ENCODE measurements around the gene MANBA.

The MANBA gene

DNA sequence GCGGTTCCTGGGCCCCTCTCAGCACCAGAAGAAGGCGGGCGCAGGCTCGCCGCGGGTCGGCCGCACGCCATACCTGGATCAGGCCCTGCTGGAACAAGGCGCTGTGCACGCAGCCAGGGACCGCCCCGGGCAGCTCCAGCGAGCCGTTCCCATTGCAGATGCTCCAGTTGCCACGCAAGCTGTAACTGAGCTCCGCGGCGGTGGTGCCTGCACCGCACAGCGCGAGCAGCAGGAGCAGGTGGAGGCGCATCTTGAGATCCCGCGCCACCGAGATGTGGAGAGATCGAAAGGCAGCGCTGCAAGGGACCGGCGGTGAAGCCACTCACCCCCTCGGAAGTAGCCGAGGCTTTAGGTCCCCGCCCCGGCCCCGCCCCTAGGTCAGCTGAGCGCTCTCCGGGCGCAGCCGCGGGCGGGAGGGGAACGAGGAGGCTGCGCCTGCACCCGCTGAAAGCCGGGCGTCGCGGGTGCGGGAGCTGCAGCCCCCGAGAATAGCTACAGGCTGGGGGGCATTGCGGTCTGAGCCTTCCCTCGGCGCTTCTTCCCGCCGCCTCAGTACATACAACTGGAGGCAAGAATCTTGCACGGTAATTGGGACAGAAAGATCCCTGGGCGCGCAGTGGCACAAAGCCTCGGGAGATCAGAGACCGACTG lies at the start of gene MANBA:
Gene MANBA (minus strand): TSS at position 324 of the 651 bp plus-strand sequence. CDS start 74 bp downstream, at position 250.
- DNase-seq = peak; percentile 37 to 78 (median 52)

DNA sequence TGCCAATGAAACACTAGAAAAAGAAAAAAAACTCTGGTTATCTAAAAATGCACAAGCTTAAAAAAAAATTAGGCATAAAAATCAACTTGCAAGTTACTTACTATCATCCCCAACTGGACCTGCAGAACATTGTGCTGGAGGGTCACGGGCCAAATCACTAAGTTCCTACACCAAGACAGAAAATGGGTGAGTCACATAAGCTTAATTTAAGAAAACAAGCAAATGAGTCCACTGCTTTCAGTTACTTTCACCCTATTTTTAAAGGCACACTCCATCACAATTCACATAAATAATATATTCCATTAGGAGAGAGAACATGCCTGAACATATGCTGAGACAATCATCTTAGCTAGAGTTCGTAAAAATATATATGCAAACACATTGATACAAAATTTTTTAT lies 48.9 kb upstream of the MANBA start:
- no peak for DNase-seq

DNA sequence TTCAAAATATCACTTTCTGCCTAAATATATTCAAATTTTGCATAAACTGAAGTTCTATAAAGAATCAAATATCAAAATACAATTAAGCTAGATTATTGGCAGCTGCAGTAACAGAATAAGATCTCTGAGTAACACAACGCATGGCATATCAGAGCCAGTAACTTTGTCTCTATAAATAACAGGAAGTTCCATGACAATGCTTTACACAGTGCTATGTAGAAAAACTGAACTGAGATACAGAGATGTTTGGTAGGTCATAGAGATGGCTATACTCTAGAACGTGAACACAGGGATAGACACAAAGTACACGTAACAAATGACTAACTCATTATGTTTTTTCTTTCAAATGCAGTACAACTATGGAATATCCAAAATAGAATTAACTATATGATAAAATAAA lies 48.4 kb upstream of the MANBA start:
- no peak for DNase-seq

DNA sequence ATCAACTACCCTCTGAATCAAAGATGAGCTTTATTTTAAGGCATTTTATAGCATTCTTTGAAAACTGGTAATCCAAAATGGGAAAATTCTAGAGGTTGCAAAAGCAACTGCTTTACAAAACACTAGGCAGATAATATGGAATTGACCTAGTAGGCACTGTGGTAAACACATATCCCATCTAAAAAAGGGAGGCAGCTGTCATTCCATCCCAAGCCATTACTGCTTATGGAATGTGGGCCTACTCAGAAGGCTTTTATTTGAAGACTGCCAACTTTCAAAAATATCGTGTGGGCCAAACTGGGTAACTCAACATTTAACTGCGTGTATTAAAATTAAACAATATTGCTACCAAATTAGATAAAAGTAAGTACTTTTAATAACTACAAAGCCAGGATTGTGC lies 47.2 kb upstream of the MANBA start:
- no peak for DNase-seq

DNA sequence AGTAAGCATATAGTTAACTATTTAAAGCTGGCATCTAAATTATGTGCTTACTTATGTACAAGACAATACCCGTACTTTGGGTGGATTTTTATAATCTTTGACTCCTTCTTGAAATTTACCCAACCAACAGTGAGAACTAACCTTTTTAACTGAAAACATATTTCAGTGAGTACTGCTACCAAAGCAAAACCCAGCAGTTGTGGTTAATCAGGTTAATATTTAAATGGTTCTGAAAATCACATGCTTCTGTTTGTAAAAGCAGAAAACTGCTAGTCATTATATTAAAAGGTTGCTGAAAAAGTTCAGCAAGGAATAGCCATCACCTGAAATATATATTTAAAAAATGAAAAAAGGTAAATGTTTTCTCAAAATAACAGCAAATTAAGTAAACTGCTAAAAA lies 46.6 kb upstream of the MANBA start:
- DNase-seq = no peak

DNA sequence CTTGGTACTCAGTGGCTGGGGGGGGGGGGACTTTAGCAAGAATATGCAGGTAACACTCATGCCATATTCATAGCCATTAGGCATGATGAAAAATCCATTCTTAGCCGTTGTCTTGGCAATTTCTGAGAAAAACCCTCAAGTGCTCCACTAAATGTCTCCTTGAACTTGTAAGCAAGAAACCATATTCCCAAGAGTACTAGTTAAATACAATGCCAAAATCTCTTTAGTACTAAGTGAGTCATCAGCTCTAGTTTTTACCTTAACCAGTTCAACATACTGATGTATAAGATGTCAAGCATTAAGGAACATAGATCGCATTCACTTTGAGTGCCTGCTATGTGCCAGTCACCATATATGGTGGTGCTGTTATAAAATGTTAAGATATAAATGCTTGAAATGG lies 39.0 kb upstream of the MANBA start:
- DNase-seq = no peak

DNA sequence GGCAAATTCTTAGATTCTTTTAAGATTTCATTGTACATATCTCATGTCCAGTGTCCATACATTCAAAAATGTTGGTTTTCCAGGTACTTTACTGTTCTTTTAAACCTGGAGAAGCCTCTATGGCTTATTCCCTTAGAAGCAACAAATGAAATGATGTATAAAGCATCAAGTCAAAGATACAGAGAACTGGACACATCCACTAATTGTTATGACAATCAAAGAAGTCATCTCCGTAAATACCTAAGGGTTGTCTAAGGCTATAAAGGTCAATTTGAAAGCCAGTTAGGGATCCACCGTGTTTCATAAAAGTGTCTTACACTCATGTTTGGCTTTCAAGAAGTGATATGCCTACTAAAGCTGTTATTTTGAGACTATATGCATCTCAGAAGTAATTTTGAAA lies 34.2 kb upstream of the MANBA start:
- DNase-seq = no peak

DNA sequence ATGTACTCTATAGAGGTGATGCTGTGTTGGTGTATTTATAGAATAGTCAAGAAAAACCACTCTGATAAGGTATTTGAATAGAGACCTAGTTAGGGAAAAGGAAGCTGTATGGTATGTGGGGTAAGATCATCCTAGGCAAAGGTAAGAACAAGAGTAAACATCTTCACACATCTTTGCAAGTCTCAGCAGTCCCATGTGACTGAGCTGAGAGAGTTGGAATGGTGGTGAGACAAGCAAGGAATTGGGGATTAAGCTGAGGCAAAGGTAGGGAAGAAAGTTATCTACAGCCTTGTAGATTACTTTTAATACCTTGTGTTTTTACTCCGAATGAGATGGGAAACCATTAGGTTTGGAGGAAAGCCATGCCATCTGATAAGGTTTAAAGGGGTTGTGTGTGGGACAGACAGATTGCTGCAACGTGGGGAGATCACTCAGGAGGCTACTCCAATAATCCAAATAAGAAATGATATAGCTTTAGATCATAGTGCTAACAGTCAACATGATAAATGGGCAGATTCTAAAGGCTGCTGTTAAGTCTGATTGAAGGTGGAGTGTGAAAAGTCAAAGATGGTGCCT lies 31.7 kb upstream of the MANBA start:
- no peak for DNase-seq

DNA sequence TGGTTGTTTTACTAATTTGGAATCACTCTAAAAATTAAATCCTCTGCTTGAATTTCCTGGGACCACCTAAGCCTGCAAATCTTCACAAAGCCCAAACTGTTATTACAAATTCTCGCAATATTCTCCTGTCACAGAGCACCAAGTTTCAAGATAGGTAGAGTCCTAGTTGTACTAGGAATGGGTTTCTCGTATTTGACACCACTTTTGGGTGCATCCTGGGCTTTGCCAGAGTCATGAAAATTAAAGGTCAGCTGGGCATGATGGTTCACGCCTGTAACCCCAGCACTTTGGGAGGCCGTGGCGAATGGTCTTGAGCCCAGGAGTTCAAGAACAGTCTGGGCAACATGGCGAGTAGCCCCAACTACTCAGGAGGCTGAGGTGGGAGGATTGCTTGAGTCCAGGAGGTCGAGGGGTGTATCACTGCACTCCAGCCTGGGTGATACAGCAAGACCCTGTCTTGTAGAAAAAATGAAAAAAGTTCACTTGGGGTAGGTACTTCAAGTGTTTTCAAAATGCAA lies 30.6 kb upstream of the MANBA start:
- DNase-seq = no peak

DNA sequence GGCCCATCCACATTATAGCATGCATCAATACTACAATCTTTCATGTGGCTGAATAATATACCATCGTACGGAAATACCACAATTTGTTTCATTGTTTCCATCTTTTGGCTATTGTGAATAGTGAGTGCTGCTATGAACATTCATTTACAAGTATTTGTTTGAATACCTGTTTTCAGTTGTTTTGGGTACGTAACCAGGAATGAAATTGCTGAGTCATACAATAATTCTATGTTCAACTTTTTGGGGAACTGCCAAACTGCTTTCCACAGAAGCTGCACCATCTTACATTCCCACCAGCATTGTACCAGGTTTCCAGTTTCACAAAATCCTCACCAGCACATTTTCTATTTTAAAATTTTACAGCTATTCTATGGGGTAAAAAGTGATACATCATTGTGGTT lies 28.5 kb upstream of the MANBA start:
- DNase-seq = no peak

DNA sequence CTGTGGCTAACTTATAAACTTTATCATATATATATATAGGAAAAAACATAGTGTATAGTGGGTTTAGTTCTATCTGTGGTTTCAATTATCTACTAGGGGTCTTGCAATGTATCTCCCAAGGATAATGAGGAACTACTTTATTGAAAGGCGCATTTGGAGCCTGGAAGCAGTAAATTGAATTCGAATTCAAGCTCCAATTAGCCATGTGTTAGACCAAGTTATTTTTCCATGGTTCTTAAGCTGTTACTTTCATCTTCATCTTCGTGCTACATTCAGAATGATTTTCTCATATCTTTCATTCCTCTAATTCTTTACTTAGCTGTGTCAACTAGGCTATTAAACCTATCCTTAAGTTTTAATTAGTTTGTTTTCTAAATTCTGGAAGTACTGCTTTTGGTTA lies 27.2 kb upstream of the MANBA start:
- DNase-seq = no peak

DNA sequence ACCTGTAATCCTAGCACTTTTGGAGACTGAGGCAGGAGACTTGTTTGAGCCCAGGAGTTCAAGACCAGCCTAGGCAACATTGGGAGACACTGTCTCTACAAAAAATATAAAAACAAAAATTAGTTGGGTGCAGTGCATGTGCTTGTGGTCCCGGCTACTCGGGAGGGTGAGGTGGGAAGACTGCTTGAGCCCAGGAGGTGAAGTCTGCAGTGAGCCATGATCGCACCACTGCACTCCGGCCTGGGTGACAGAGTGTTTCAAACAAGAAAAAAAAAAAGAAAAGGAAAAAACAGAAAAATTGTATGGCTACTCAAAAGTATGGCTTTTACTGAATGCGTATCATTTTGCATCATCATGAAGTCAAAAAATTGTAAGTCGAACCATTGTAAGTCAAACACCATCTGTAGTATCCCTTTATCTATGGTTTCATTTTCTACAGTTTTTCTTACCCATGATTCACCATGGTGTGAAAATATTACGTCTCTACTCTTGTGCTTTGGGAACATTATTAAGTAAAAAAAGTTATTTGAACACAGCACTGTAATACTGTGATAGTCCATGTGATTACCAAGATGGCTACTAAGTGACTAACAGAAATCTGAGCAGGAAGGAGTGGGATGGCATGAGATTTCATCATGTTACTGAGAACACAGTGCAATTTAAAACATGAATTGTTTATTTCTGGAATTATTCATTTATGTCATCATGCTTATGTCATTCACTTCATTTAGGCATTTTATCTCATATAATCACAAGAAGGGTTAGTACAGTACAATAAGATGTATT lies 26.5 kb upstream of the MANBA start:
- DNase-seq = no peak

DNA sequence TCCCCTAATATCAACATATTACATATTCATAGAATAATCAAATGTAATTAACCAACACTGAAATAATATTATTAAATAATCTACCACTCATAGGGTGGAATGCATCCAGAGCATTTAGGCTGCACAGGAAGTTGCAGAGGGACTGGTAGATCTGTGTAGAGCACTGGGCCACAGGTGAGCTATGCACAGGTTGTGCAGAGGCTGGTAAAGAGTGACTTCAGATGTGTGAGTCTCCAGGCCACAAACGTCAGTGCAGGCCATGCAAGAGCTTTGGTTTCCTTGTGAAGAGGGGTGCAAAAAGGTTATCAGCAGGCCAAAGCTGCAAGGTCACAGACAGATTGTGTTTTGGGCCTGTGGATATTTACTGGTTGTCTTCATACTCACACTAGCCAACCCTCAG lies 25.5 kb upstream of the MANBA start:
- no peak for DNase-seq

DNA sequence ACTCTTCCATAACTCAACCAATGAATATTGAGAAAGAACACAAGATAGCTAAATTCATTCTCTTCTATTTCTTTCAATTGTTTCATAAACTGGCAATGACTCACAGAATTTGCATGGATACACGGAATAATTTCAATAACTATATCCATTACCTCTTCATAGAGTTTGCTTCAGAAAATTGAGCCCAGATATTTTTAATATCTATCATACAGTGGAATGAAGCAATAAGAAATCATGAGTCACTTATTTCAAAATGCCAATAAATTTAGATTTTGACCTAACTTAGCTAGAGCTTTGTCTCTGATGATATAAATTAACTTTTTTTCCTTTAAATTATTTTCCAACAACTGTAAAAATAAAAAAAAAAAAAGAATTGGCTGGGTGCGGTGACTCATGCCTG lies 22.2 kb upstream of the MANBA start:
- no peak for DNase-seq

DNA sequence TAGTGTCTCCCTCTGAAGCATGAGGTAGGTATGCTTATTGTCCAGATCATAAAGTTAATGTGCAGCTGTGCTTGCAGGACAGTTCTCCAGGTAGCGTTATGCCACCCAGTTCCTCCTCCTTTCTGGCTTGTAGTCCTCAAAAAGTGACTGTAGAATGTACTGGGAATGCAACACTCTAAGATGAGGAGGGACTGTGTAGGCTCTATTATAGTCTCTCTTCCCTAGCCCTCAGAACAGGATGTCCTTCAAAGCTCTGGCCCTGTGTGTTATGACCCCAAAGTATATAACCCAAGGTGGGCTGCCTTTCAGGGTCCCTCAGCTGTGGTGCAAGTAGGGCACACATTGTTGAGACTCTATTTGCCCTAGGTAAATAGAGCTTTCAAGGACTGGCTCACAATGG lies 20.8 kb upstream of the MANBA start:
- no peak for DNase-seq

DNA sequence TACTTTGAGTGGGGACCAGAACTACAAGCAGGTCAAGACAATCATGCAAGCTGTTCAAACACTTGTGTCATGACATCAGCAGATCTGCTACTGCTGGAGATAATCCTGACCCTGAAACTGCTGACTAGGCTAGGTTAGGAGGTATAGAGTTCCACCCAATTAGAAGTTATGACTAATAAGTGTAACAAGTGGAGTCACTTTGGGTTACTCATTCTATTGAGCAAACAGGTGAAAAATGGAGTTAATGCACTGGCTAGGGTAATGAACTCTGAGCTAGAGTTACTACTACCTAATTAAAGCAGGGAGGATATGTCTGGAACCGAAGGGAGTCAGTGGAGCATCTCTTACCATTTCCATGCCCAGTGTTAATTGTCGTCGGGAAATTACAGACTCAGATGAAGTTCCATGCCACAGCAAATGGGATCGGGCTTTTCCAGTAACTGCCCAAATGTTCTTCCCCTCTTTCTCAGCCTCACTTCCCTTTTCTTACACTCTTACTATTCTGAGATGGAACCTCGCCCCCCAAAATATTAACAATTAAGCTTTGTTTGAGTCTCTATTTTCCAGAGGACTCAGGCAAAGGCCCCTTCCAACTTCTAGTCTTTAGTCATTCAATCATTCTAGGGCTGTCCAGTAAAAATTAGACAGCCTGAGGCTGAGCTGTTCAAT lies 19.8 kb upstream of the MANBA start:
- DNase-seq = no peak

DNA sequence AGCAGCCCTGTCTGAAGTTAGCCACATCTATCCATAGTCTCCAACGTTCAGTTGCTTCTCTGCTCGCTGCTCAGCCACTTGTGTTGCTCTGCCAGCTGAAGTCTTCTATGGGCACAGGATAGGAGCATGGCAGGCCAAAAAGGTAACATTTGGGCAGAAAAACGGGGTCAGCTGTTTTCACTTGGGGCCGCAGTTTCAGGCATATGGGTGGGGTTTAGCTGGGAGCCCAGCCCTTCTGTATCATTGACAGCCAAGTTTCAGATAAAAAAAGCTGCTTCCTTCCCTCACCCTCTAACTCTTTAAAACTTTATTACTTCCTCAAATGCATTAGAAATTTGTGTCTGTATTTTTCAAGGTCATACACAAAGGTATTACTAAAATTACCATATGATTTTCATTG lies 18.4 kb upstream of the MANBA start:
- DNase-seq = no peak

DNA sequence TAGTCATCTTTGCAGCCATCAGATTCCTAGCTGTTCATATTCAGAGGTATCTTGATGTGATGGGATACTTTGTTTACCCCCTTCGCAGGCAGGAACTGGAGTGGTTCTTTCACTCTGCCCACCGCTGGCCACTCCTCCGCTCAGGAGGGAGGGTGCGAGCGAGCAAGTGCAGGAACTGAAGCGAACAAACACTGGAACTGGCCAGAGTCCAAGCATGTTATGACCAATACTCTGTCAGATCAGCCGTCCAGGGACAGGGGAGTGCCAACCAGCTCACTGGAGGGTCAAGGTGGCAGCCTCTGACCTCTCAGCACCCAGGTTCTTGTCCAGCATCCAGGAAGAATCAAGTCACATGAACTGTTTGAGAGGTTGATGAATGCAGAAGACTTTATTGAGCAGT lies 18.0 kb upstream of the MANBA start:
- DNase-seq = no peak

DNA sequence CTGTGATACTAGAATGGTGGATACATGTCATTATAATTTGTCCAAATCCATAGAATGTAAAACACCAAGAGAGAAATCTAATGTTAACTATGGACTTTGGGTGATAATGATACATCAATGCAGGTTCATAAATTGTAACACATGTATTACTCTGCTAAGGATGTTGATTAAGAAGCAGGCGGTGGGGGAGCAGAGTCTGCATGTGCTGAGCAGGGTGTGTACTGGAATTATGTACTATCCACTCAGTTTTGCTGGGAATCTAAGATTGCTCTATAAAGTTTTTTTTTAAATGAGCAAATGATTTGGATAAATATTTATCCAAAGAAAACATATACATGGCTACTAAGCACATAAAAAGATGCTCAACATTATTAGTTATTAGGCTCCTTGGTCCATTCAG lies 15.0 kb upstream of the MANBA start:
- DNase-seq = no peak

DNA sequence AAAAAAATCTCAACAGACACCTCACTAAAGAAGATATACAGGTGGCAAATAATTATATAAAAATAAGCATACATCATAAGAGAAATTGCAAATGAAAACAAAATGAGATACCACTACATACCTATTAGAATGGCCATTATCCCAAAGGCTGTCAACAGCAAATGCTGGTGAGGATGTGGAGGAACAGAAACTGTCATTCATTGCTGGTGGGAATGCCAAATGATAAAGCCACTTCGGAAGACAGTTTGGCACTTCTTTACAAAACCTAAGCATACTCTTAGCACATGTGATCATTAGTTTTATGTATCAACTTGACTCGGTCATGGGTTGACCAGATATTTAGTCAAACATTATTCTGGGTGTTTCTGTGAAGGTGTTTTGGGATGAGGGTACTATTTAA lies 13.5 kb upstream of the MANBA start:
- no peak for DNase-seq

DNA sequence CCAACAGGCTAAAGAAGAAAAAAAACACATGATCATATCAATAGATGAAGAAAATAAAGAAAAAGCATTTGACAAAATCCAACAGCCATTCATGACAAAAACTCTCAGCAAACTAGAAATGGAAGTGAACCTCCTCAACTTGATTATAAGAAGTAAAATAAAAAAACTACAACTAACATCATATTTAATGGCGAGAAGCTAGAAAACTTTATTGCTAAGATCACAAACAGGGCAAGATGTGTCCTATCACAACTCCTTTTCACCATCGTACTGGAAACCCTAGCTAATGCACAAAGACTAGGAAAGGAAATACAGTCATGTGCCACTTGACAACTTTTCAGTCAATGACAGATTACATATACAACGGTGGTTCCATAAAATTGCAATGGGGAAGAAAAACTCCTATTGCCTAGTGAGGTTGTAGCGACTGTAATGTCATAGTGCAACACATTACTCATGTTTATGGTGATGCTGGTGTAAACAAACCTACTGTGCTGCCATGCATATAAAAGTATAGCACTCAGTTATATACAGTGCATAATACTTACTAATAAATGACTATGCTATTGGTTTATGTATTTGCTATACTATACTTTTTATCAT lies 12.1 kb upstream of the MANBA start:
- DNase-seq = no peak

DNA sequence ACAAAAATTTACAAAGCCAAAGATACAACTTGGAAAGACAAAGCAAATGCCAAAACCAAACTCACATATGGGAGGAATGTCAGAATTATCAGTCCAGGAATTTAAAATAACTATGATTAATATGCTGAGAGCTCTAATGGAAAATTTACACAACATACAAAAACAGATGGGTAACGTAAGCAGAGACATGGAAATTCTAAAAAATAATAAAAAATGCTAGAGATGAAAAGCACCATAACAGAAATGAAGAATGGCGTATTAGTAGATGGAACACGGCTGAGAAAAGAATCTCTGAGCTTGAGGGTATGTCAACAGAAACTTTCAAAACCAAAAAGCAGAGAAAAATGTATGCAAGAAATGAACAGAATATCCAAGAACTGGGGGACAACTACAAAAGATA lies 4.1 kb upstream of the MANBA start:
- DNase-seq = no peak

DNA sequence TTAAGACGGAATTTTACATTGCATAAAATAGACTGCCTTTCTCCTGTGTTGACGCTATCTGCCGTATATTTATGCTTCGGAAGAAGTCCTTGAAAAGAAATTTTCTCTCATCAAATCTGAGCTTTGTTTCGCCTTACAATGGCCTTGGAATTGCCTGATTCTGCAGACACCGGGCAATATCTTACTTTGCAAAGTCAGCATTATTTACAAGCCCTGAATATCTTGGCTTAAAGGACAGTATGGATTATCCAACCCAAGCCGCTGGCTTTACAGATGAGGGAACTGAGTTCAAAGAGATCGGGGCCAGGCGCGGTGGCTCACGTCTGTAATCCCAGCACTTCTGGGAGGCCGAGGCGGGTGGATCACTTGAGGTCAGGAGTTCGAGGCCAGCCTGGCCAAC lies 1.1 kb upstream of the MANBA start:
- DNase-seq = no peak
